ENCODE data around the gene TNFSF9. TPM values are rescaled to one million over a fixed set of nuclear protein-coding genes. Genes with fewer than 3 reads are reported as not detected.

Gene TNFSF9
- total and polyA plus RNA-seq, 2 of the 8 experiments (the other 6 are each of a cell fraction or from before 2014, with no cell fraction given): 1.7 to 4.4 TPM

GRCh38 chr19:6540918-6541689 is 10.3 kb downstream of the TNFSF9 start (continued):
- TF ChIP-seq ATF2 (IDR thresholded peaks at IDR 0.05; ENCODE audit: low read length): no peak
- no peak for TF ChIP-seq SRF (IDR thresholded peaks at IDR 0.05; ENCODE audit: low read depth, low read length)
- no peak for TF ChIP-seq SUZ12 (IDR thresholded peaks at IDR 0.05; ENCODE audit: low read length)

Data from H1 (cell line).